SU-DHL-6 (cell line): ENCODE results near the gene NDUFS8.

ENCODE experiments used
- H2AFZ ChIP-seq: fragments of 200-600 bp; sonication (generic); 2 replicates; pipeline ENCODE4 v1.6.1; 2014; ENCODE audit warnings: low read depth, mild to moderate bottlenecking, moderate library complexity, mixed read lengths, antibody characterized with exemption, low read length; ENCODE audit not compliant: severe bottlenecking
- H3F3A ChIP-seq: fragments of 200-600 bp; shearing (Covaris generic); 2 replicates; pipeline ENCODE4 v1.6.0; 2016; ENCODE audit warnings: antibody characterized with exemption, mild to moderate bottlenecking; ENCODE audit not compliant: insufficient read depth
- H3K27ac ChIP-seq: fragments of 200-600 bp; sonication (generic); 2 replicates; pipeline ENCODE4 v1.5.1; 2016; ENCODE audit warnings: low read depth, mild to moderate bottlenecking, low read length, moderate library complexity, mixed read lengths
- H3K27me3 ChIP-seq: fragments of 200-600 bp; sonication (generic), shearing (Covaris generic); 2 replicates; pipeline ENCODE4 v1.6.0; 2014; ENCODE audit warnings: mild to moderate bottlenecking, low read length
- H3K36me3 ChIP-seq: fragments of 200-600 bp; sonication (generic); 2 replicates; pipeline ENCODE4 v1.6.1; 2014; ENCODE audit warnings: mild to moderate bottlenecking, low read length, mixed read lengths
- H3K4me2 ChIP-seq: fragments of 300-600, 200-600 bp; shearing (Covaris generic), sonication (generic); 2 replicates; pipeline ENCODE4 v1.6.0; 2014; ENCODE audit warnings: low read length, low read depth, mild to moderate bottlenecking; ENCODE audit not compliant: poor library complexity, severe bottlenecking
- H3K4me3 ChIP-seq: fragments of 200-600 bp; sonication (generic); 2 replicates; pipeline ENCODE4 v1.5.1; 2014; ENCODE audit warnings: antibody characterized with exemption, low read length, mild to moderate bottlenecking, mixed read lengths; ENCODE audit not compliant: insufficient read depth, poor library complexity, severe bottlenecking
- H3K79me2 ChIP-seq: fragments of 200-600 bp; sonication (generic); 2 replicates; pipeline ENCODE4 v1.6.1; 2014; ENCODE audit warnings: mild to moderate bottlenecking, low read length, moderate library complexity; ENCODE audit not compliant: insufficient read depth
- H3K9ac ChIP-seq: fragments of 200-600 bp; sonication (generic); 2 replicates; pipeline ENCODE4 v1.7.0; 2014; ENCODE audit warnings: mild to moderate bottlenecking, low read length
- H3K9me2 ChIP-seq: fragments of 200-600 bp; sonication (generic); replicated peaks from 2 replicates; pipeline ENCODE4 v1.6.1; 2014; ENCODE audit warnings: low read length; ENCODE audit not compliant: insufficient read depth
- H3K9me3 ChIP-seq: fragments of 200-600 bp; sonication (generic); 2 replicates; pipeline ENCODE4 v1.6.1; 2014; ENCODE audit warnings: low read length, mixed read lengths; ENCODE audit not compliant: insufficient read depth
- H4K20me1 ChIP-seq: fragments of 200-600 bp; sonication (generic); 2 replicates; pipeline ENCODE4 v1.6.1; 2014; ENCODE audit warnings: low read depth, mild to moderate bottlenecking, antibody characterized with exemption, low read length, moderate library complexity, mixed read lengths
- CTCF ChIP-seq: fragments of 200-600 bp; sonication (generic); IDR thresholded peaks from one replicate; pipeline ENCODE4 v1.5.1; 2017; ENCODE audit warnings: antibody characterized with exemption, mild to moderate bottlenecking, low read length, moderate library complexity; ENCODE audit not compliant: insufficient read depth, poor library complexity, severe bottlenecking
- EZH2phosphoT487 ChIP-seq: fragments of 200-600 bp; sonication (generic), shearing (Covaris generic); conservative IDR thresholded peaks from 2 replicates; pipeline ENCODE4 v1.6.1; 2018; ENCODE audit warnings: mild to moderate bottlenecking, antibody characterized with exemption, low read length, moderate library complexity, mixed read lengths

The NDUFS8 gene

GRCh38 chr11:68042219-68043028 lies 11.9 kb downstream of the NDUFS8 start:
- no peak overlapping the region for H3K4me3 ChIP-seq
- no peaks in the 10 kb centered on the region; the same call in 1 of the 2 replicates for H3F3A ChIP-seq
- no peak overlapping the region for H3K4me2 ChIP-seq
- no peaks in the 10 kb centered on the region for H3K36me3 ChIP-seq
- no peak overlapping the region for H3K27ac ChIP-seq
- H3K27me3 ChIP-seq: no peaks in the 10 kb centered on the region
- TF ChIP-seq CTCF (no peak), EZH2phosphoT487 (no peak)
- no peak overlapping the region for H3K9ac ChIP-seq
- no peaks in the 10 kb centered on the region for H3K9me3 ChIP-seq
- H2AFZ ChIP-seq: no peak overlapping the region
- H3K9me2 ChIP-seq: no peaks in the 10 kb centered on the region
- H3K79me2 ChIP-seq: peaks cover 24% of the 10 kb centered on the region
- no peaks in the 10 kb centered on the region for H4K20me1 ChIP-seq

GRCh38 chr11:68043029-68043348 lies 12.5 kb downstream of the NDUFS8 start:
- Histone ChIP-seq H3K36me3 (no peaks in the 10 kb centered on the region), H4K20me1 (no peaks in the 10 kb centered on the region), H3K9ac (no peak overlapping the region), H3K79me2 (peaks cover 24% of the 10 kb centered on the region), H3F3A (no peaks in the 10 kb centered on the region; the same call in 1 of the 2 replicates), H3K9me2 (no peaks in the 10 kb centered on the region), H3K27me3 (no peaks in the 10 kb centered on the region), H3K4me3 (no peak overlapping the region), H2AFZ (no peak overlapping the region), H3K9me3 (no peaks in the 10 kb centered on the region), H3K27ac (no peak overlapping the region), H3K4me2 (no peak overlapping the region)
- TF ChIP-seq CTCF (no peak), EZH2phosphoT487 (no peak)

- H3K36me3 ChIP-seq: no peaks in the 10 kb centered on the region
- no peaks in the 10 kb centered on the region for H3K27me3 ChIP-seq
- H3F3A ChIP-seq: no peaks in the 10 kb centered on the region; the same call in 1 of the 2 replicates
- no peak overlapping the region for H3K4me3 ChIP-seq
- no peak overlapping the region for H2AFZ ChIP-seq
- H3K9me2 ChIP-seq: no peaks in the 10 kb centered on the region
- H3K27ac ChIP-seq: no peak overlapping the region
- H3K9ac ChIP-seq: no peak overlapping the region
- H4K20me1 ChIP-seq: no peaks in the 10 kb centered on the region
- no peak for TF ChIP-seq EZH2phosphoT487
- TF ChIP-seq CTCF: no peak
- no peak overlapping the region for H3K4me2 ChIP-seq
- peaks cover 24% of the 10 kb centered on the region for H3K79me2 ChIP-seq
- no peaks in the 10 kb centered on the region for H3K9me3 ChIP-seq
These were observed 13.1 kb downstream of the NDUFS8 start for GRCh38 chr11:68043349-68044144.
